HCT116 (cell line): Measurements from ENCODE around the gene NDUFA8. TPM values are rescaled to one million over a fixed set of nuclear protein-coding genes. Genes with fewer than 3 reads are reported as not detected.

ENCODE experiments used
- ATAC-seq: fragments of 200-7000 bp; cut with Tn5 transposase; 2 replicates; pipeline ENCODE4 v1.9.1; 2020; ENCODE audit warnings: mild to moderate bottlenecking, moderate library complexity
- BruUV-seq: library from RNA; stranded (reverse); fragments of 400-500 nt; replicated peaks from 2 replicates; lab custom pipeline; 2021; lab: Mats Ljungman, UMichigan
- CTCF ChIA-PET: fragments of 300-600 bp; sonication (Branson Sonifier 250); formaldehyde crosslinking; loops from one replicate; lab custom pipeline; 2021; ENCODE audit warnings: antibody characterized with exemption; lab: Charles Lee
- POLR2A ChIA-PET: fragments of 300-600, 350-600 bp; sonication (Branson Sonifier 250); formaldehyde crosslinking; loops from one replicate; lab custom pipeline; 2021; ENCODE audit warnings: antibody characterized with exemption; lab: Charles Lee
- RAD21 ChIA-PET, 2 experiments: fragments of 300-600 bp; sonication (Branson Sonifier 250); formaldehyde crosslinking; loops; one replicate each; lab custom pipeline; 2023; ENCODE audit warnings: low total read pairs in 2 of 2; ENCODE audit not compliant: uncharacterized antibody in 2 of 2, unreplicated experiment in 2 of 2, low non-redundant PET in 1 of 2; lab: Charles Lee
- DNase-seq: peaks from one replicate; pipeline ENCODE4 v3.0.0-alpha.2; 2010; ENCODE audit warnings: low read depth, low spot score
- H2AFZ ChIP-seq: fragments of 200-600 bp; shearing (Covaris generic), sonication (generic); 2 replicates; pipeline ENCODE4 v1.6.1; 2017; ENCODE audit warnings: low read depth, mixed run types, mixed read lengths, antibody characterized with exemption, low read length; ENCODE audit not compliant: poor library complexity, severe bottlenecking
- H3K27ac ChIP-seq: 2 replicates; pipeline ENCODE4 v1.5.1; 2012; ENCODE audit warnings: low read depth, low read length
- H3K27me3 ChIP-seq: fragments of 200-600 bp; sonication (generic); 2 replicates; pipeline ENCODE4 v1.6.1; 2016; ENCODE audit warnings: mixed run types, low read length, mixed read lengths; ENCODE audit not compliant: insufficient read depth
- H3K36me3 ChIP-seq, 2 experiments: fragments of 200-500 bp in 1 of 2; fragments of 200-600 bp in 1 of 2; sonication (Bioruptor generic) in 1 of 2; sonication (generic) in 1 of 2; 2 replicates each; pipeline versions ENCODE4 v1.5.1 to v1.6.1; 2014 to 2016; ENCODE audit warnings: low read length in 2 of 2, inconsistent platforms in 1 of 2, mixed read lengths in 1 of 2, mixed run types in 1 of 2; ENCODE audit not compliant: insufficient read depth in 2 of 2, control insufficient read depth in 1 of 2
- H3K4me1 ChIP-seq, 2 experiments: fragments of 200-600 bp in 1 of 2; sonication (generic) in 1 of 2; 2 replicates each; pipeline versions ENCODE4 v1.5.1 to v1.6.1; 2012 to 2017; ENCODE audit warnings: low read length in 2 of 2, inconsistent platforms in 1 of 2, mild to moderate bottlenecking in 1 of 2, mixed read lengths in 1 of 2, mixed run types in 1 of 2, moderate library complexity in 1 of 2; ENCODE audit not compliant: insufficient read depth in 2 of 2, control insufficient read depth in 1 of 2
- H3K4me2 ChIP-seq: fragments of 200-600 bp; sonication (generic); 2 replicates; pipeline ENCODE4 v1.6.1; 2017; ENCODE audit warnings: mixed run types, low read length, mixed read lengths
- H3K4me3 ChIP-seq, 2 experiments: fragments of 200-600 bp in 1 of 2; sonication (generic) in 1 of 2; replicated peaks in 1 of 2; 2 replicates each; pipeline ENCODE4 v1.5.1; 2011 to 2016; ENCODE audit warnings: low read length in 2 of 2, control low read depth in 1 of 2, low read depth in 1 of 2, mild to moderate bottlenecking in 1 of 2, mixed read lengths in 1 of 2, mixed run types in 1 of 2
- H3K79me2 ChIP-seq: fragments of 200-600 bp; sonication (generic); 2 replicates; pipeline ENCODE4 v1.6.1; 2017; ENCODE audit warnings: mild to moderate bottlenecking, mixed run types, low read length, moderate library complexity, mixed read lengths; ENCODE audit not compliant: insufficient read depth
- H3K9ac ChIP-seq: fragments of 200-600 bp; sonication (generic); 2 replicates; pipeline ENCODE4 v1.6.1; 2016; ENCODE audit warnings: low read length, mixed read lengths
- H3K9me2 ChIP-seq: fragments of 200-600 bp; sonication (generic), shearing (Covaris generic); 2 replicates; pipeline ENCODE4 v1.6.1; 2017; ENCODE audit warnings: mixed run types, mild to moderate bottlenecking, moderate library complexity; ENCODE audit not compliant: insufficient read depth
- H3K9me3 ChIP-seq, 2 experiments: fragments of 200-500 bp in 1 of 2; fragments of 200-600 bp in 1 of 2; sonication (Bioruptor generic) in 1 of 2; sonication (generic) in 1 of 2; 2 replicates each; pipeline ENCODE4 v1.6.1; 2014 to 2017; ENCODE audit warnings: low read length in 2 of 2, mixed read lengths in 2 of 2, inconsistent platforms in 1 of 2, low read depth in 1 of 2, mild to moderate bottlenecking in 1 of 2, mixed run types in 1 of 2, moderate library complexity in 1 of 2; ENCODE audit not compliant: control insufficient read depth in 1 of 2, insufficient read depth in 1 of 2
- H4K20me1 ChIP-seq: fragments of 200-600 bp; sonication (generic), shearing (Covaris generic); 2 replicates; pipeline ENCODE4 v1.6.1; 2017; ENCODE audit warnings: mixed run types, mild to moderate bottlenecking, moderate library complexity; ENCODE audit not compliant: insufficient read depth
- ATF3 ChIP-seq: IDR thresholded peaks from 2 replicates; pipeline ENCODE4 v1.6.1; 2012
- CBX3 ChIP-seq: IDR thresholded peaks from 2 replicates; pipeline ENCODE4 v1.6.1; 2012; ENCODE audit warnings: low read depth
- CEBPB ChIP-seq: IDR thresholded peaks from 2 replicates; pipeline ENCODE4 v1.6.1; 2012; ENCODE audit warnings: low read depth
- CTCF ChIP-seq, 3 experiments: fragments of 200-600 bp in 1 of 3; sonication (generic) in 1 of 3; IDR thresholded peaks in 2 of 3; conservative IDR thresholded peaks in 1 of 3; 2 replicates each; pipeline ENCODE4 v1.5.1; 2012 to 2017; ENCODE audit warnings: low read depth in 2 of 3, low read length in 2 of 3, antibody characterized with exemption in 1 of 3, borderline replicate concordance in 1 of 3, control low read depth in 1 of 3, mild to moderate bottlenecking in 1 of 3, mixed read lengths in 1 of 3, mixed run types in 1 of 3, moderate library complexity in 1 of 3; ENCODE audit not compliant: insufficient read depth in 1 of 3
- EGR1 ChIP-seq: IDR thresholded peaks from 2 replicates; pipeline ENCODE4 v1.6.1; 2012; ENCODE audit warnings: low read depth
- ELF1 ChIP-seq: IDR thresholded peaks from 2 replicates; pipeline ENCODE4 v1.6.1; 2012; ENCODE audit warnings: low read depth, borderline replicate concordance
- EZH2 ChIP-seq: fragments of 200-600 bp; sonication (generic); IDR thresholded peaks from 2 replicates; pipeline ENCODE4 v1.6.1; 2017; ENCODE audit warnings: antibody characterized with exemption, mixed run types
- EZH2phosphoT487 ChIP-seq: fragments of 200-600 bp; IDR thresholded peaks from 2 replicates; pipeline ENCODE4 v1.6.1; 2018; ENCODE audit warnings: antibody characterized with exemption, borderline replicate concordance
- JUND ChIP-seq: IDR thresholded peaks from 2 replicates; pipeline ENCODE4 v1.6.1; 2012
- MAX ChIP-seq: IDR thresholded peaks from 2 replicates; pipeline ENCODE4 v1.6.1; 2012
- POLR2AphosphoS5 ChIP-seq: IDR thresholded peaks from 2 replicates; pipeline ENCODE4 v1.6.1; 2011; ENCODE audit warnings: mild to moderate bottlenecking, low read depth, low read length, moderate library complexity
- RAD21 ChIP-seq: IDR thresholded peaks from 2 replicates; pipeline ENCODE4 v1.6.1; 2012; ENCODE audit warnings: low read depth, mild to moderate bottlenecking
- REST ChIP-seq: IDR thresholded peaks from 2 replicates; pipeline ENCODE4 v1.6.1; 2012; ENCODE audit warnings: low read depth
- SIN3A ChIP-seq: IDR thresholded peaks from 2 replicates; pipeline ENCODE4 v1.6.1; 2012; ENCODE audit warnings: low read depth
- TCF7L2 ChIP-seq: IDR thresholded peaks from 2 replicates; pipeline ENCODE4 v1.7.0; 2011; ENCODE audit warnings: borderline replicate concordance, inconsistent platforms; ENCODE audit not compliant: insufficient read depth, insufficient read length; ENCODE audit errors: extremely low read depth
- YY1 ChIP-seq: IDR thresholded peaks from 2 replicates; pipeline ENCODE4 v1.6.1; 2011; ENCODE audit warnings: low read length, low read depth, moderate library complexity, mild to moderate bottlenecking; ENCODE audit not compliant: insufficient replicate concordance; ENCODE audit errors: extremely low read depth
- ZBTB33 ChIP-seq: IDR thresholded peaks from 2 replicates; pipeline ENCODE4 v1.6.1; 2011; ENCODE audit warnings: mild to moderate bottlenecking, low read length, moderate library complexity; ENCODE audit not compliant: insufficient replicate concordance; ENCODE audit errors: extremely low read depth
- ZFX ChIP-seq: fragments of 450-650 bp; IDR thresholded peaks from 2 replicates; pipeline ENCODE4 v1.6.1; 2017
- intact Hi-C: fragments of 100-400 bp; cut with micrococcal nuclease; formaldehyde crosslinking; loops from 2 replicates; pipeline ENCODE4 v1.10.0; 2022
- total RNA-seq: library from RNA; stranded (reverse); gene quantifications from one replicate; pipeline ENCODE4 v1.2.1, GENCODE V29; 2021; ENCODE audit not compliant: unreplicated experiment

NDUFA8 gene
- total RNA-seq, 1 experiment from 2014 or later = 84.5 TPM

- RAD21 ChIA-PET = no interaction called here
- Histone ChIP-seq H3K4me3 (no peak overlapping the region), H3K27ac (no peak overlapping the region), H4K20me1 (no peaks in the 10 kb centered on the region), H3K36me3 (no peaks in the 10 kb centered on the region), H3K9me2 (no peaks in the 10 kb centered on the region), H3K4me2 (no peak overlapping the region), H3K9ac (no peak overlapping the region), H3K9me3 (no peaks in the 10 kb centered on the region), H2AFZ (no peak overlapping the region), H3K79me2 (no peaks in the 10 kb centered on the region), H3K4me1 (peaks cover 0 to 8% of the 10 kb centered on the region in 2 experiments; a peak in 1 of 4 replicates), H3K27me3 (no peaks in the 10 kb centered on the region)
- intact Hi-C loops = loop anchor here (10.0 kb wide), 1 partner anchor 1227 kb away; the partner anchor contains the start of gene CRB2
- no peak for ATAC-seq
- POLR2A ChIA-PET = no interaction called here
- BruUV-seq = no TSS peak
- CTCF ChIA-PET = interaction anchor here (8.5 to 9.5 kb wide), 2 partner anchors 30 to 222 kb away, joined by 169 to 229 read pairs; no protein-coding TSS in a partner anchor
- no peak for DNase-seq
- no peak for TF ChIP-seq REST
- no peak for TF ChIP-seq ELF1
- no peak for TF ChIP-seq ZFX
- no peak for TF ChIP-seq POLR2AphosphoS5
- TF ChIP-seq JUND = no peak
- no peak for TF ChIP-seq EGR1
- no peak for TF ChIP-seq ZBTB33
- no peak for TF ChIP-seq EZH2phosphoT487
- TF ChIP-seq EZH2 = no peak
- no peak for TF ChIP-seq SIN3A
- TF ChIP-seq CTCF (IDR thresholded peaks at IDR 0.05 in 2 of 3, conservative IDR thresholded peaks at IDR 0.05 in 1 of 3; ENCODE audit: borderline replicate concordance in 1 of 3, insufficient read depth in 1 of 3, low read depth in 2 of 3, low read length in 2 of 3) = no peak
- no peak for TF ChIP-seq CBX3
- TF ChIP-seq RAD21 = no peak
- TF ChIP-seq ATF3 = no peak
- no peak for TF ChIP-seq TCF7L2
- TF ChIP-seq MAX = no peak
- TF ChIP-seq YY1 = no peak
- TF ChIP-seq CEBPB = no peak
Observed at GRCh38 chr9:122128007-122128968, 31.3 kb downstream of the NDUFA8 start.
